Ascending aorta (tissue), 2 donors: Measurements from ENCODE around the gene MAN1B1. TPM values are rescaled to one million over a fixed set of nuclear protein-coding genes. Genes with fewer than 3 reads are reported as not detected.

Source experiments
- DNase-seq, 2 donors: peaks; one replicate each; pipeline ENCODE4 v3.0.0-alpha.2; 2019; ENCODE audit warnings: low spot score in 2 of 2
- H3K27ac ChIP-seq, 2 donors: fragments of 200-600 bp; sonication (generic); one replicate each; pipeline ENCODE4 v1.5.1; 2016 to 2017; ENCODE audit warnings: mild to moderate bottlenecking in 1 of 2
- H3K27me3 ChIP-seq: fragments of 200-600 bp; sonication (generic); one replicate; pipeline ENCODE4 v1.5.1; 2017
- H3K36me3 ChIP-seq, 2 donors: fragments of 200-600 bp; sonication (generic); one replicate each; pipeline ENCODE4 v1.5.1; 2016
- H3K4me1 ChIP-seq, 2 donors: fragments of 200-600 bp; sonication (generic); one replicate each; pipeline ENCODE4 v1.5.1; 2016 to 2017; ENCODE audit warnings: mild to moderate bottlenecking in 1 of 2
- H3K4me3 ChIP-seq, 2 donors: fragments of 200-600 bp; sonication (generic); one replicate each; pipeline ENCODE4 v1.5.1; 2016 to 2017; ENCODE audit warnings: mild to moderate bottlenecking in 1 of 2
- H3K9me3 ChIP-seq, 2 donors: fragments of 200-600 bp; sonication (generic); one replicate each; pipeline ENCODE4 v1.5.1; 2016
- intact Hi-C: fragments of 100-400 bp; cut with DNase I; formaldehyde crosslinking; loops from one replicate; pipeline ENCODE4 v1.15.1; 2023
- total RNA-seq: library from RNA; depleted of rRNA; stranded (reverse); fragments of >200 nt; gene quantifications from one replicate; pipeline ENCODE4 v1.1.0, GENCODE V29; 2016
- TF ChIP-seq, protein P1 (sequence below), 3 experiments: fragments of 200-600 bp in 2 of 3; fragments of 450-650 bp in 1 of 3; sonication (generic) in 2 of 3; IDR thresholded peaks; one replicate each; pipeline ENCODE4 v1.5.1; 2016 to 2019; ENCODE audit warnings: antibody characterized with exemption in 3 of 3, mild to moderate bottlenecking in 1 of 3, moderate library complexity in 1 of 3

MAN1B1 gene
- total RNA-seq, 1 donor from 2014 or later = 85.3 TPM

DNA sequence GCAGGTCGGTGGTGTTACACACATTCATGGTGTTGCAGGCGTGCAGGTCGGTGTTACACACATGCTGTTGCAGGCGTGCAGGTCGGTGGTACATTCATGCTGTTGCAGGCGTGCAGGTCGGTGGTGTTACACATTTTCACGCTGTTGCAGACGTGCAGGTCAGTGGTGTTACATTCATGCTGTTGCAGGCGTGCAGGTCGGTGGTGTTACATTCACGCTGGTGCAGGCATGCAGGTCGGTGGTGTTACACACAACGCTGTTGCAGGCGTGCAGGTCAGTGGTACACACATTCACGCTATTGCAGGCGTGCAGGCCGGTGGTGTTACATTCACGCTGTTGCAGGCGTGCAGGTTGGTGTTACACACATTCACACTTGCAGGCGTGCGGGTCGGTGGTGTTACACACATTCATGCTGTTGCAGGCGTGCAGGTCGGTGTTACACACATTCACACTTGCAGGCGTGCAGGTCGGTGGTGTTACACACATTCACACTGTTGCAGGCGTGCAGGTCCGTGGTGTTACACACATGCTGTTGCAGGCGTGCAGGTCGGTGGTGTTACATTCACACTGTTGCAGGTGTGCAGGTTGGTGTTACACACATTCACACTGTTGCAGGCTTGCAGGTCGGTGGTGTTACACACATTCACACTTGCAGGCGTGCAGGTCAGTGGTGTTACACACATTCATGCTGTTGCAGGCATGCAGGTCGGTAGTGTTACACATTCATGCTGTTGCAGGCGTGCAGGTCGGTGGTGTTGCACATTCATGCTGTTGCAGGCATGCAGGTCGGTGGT is 16.6 kb downstream of the MAN1B1 start:
- Histone ChIP-seq H3K4me3 (no peak overlapping the region), H3K9me3 (no peaks in the 10 kb centered on the region), H3K36me3 (peaks cover 84 to 95% of the 10 kb centered on the region in 2 donors), H3K4me1 (no peaks in the 10 kb centered on the region), H3K27ac (no peak overlapping the region), H3K27me3 (no peaks in the 10 kb centered on the region)
- no peak for DNase-seq
- TF ChIP-seq, protein P1, sequence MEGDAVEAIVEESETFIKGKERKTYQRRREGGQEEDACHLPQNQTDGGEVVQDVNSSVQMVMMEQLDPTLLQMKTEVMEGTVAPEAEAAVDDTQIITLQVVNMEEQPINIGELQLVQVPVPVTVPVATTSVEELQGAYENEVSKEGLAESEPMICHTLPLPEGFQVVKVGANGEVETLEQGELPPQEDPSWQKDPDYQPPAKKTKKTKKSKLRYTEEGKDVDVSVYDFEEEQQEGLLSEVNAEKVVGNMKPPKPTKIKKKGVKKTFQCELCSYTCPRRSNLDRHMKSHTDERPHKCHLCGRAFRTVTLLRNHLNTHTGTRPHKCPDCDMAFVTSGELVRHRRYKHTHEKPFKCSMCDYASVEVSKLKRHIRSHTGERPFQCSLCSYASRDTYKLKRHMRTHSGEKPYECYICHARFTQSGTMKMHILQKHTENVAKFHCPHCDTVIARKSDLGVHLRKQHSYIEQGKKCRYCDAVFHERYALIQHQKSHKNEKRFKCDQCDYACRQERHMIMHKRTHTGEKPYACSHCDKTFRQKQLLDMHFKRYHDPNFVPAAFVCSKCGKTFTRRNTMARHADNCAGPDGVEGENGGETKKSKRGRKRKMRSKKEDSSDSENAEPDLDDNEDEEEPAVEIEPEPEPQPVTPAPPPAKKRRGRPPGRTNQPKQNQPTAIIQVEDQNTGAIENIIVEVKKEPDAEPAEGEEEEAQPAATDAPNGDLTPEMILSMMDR (IDR thresholded peaks at IDR 0.05) = no peak
- intact Hi-C loops = no loop called here

DNA sequence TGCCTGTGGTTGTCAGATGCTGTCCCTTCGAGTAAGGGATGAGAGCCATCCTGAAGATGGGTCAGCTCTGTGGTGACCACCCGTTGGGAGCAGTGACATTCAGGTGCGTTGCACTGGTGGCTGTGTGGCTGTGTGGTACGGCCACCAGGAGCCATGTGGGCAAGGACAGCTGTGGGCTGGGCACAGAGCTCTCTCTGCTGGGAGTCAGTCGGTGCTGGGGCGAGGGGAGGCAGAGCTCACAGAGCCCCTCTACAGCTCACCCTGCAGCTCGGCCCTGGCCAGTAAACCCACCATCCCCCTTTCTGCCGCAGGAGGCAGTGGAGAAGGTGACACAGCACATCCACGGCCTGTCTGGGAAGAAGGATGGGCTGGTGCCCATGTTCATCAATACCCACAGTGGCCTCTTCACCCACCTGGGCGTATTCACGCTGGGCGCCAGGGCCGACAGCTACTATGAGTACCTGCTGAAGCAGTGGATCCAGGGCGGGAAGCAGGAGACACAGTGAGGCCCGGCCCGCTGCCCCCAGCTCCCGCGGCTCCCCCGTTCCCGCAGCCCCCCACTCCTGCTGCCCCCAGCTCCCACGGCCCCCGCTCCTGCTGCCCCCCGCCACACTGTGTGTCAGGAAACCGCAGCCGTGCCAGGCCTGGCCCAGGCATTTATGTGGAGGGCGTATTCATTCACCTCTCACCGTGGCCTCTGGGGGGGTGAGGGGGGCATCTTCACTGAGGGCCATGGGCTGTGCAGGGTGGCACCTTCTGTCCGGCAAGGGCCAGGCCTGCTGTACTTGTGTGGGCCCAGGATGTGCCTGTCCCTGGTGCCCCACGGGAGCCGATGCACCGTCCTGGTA is 19.3 kb downstream of the MAN1B1 start:
- TF ChIP-seq, protein P1 (IDR thresholded peaks at IDR 0.05) = no peak
- Histone ChIP-seq H3K27me3 (no peaks in the 10 kb centered on the region), H3K4me3 (no peak overlapping the region), H3K9me3 (no peaks in the 10 kb centered on the region), H3K36me3 (peaks cover 84 to 97% of the 10 kb centered on the region in 2 donors), H3K4me1 (no peaks in the 10 kb centered on the region), H3K27ac (no peak overlapping the region)
- DNase-seq = no peak
- intact Hi-C loops = no loop called here

DNA sequence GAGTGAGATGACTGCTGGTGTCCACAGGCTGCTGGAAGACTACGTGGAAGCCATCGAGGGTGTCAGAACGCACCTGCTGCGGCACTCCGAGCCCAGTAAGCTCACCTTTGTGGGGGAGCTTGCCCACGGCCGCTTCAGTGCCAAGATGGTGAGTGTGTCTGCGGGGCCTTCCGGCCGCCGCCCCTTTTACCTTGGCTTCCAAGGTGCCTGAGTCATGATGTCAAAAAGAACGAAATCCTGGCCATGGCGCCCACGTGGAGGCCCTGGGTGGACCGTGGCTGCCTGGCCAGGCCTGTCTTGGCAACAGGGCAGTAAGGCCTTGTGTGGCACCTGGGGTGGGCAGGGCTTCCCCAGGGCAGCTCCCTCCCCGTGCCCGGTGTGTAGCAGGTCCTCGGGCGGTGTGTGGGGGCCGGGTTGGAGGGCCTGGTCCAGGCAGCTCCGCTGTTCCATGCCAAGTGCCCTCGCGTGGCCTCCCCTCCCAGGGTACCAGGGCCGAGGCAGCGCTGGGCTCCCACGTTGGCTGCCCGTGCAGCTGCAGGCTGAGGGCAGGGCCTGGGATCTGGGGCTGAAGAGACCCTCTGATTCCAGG is 20.0 kb downstream of the MAN1B1 start:
- Histone ChIP-seq H3K36me3 (peaks cover 80 to 94% of the 10 kb centered on the region in 2 donors), H3K4me3 (no peak overlapping the region), H3K4me1 (no peaks in the 10 kb centered on the region), H3K27me3 (no peaks in the 10 kb centered on the region), H3K9me3 (no peaks in the 10 kb centered on the region), H3K27ac (no peak overlapping the region)
- no peak for DNase-seq
- TF ChIP-seq, protein P1 (IDR thresholded peaks at IDR 0.05) = no peak
- intact Hi-C loops = no loop called here

DNA sequence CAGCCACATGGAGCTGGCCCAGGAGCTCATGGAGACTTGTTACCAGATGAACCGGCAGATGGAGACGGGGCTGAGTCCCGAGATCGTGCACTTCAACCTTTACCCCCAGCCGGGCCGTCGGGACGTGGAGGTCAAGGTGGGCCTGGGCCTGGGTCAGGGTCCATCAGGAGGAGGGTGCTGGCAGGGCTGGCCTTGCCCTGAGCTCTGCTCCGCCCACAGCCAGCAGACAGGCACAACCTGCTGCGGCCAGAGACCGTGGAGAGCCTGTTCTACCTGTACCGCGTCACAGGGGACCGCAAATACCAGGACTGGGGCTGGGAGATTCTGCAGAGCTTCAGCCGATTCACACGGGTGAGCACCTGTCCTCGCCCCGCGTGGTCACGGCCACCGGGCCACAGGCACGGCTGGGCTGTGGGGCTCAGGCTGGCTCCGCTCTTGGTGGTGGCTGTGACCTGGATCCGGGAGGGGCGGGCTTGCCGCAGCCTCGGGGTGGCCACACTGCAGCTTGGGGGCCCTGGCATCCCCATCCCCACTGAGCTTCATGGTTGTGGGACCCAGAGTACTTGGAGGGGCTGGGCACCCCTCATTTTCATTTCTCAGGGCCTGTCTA is 20.6 kb downstream of the MAN1B1 start:
- TF ChIP-seq, protein P1 (IDR thresholded peaks at IDR 0.05) = no peak
- no peak overlapping the region for H3K4me3 ChIP-seq
- peaks cover 74 to 95% of the 10 kb centered on the region in 2 donors for H3K36me3 ChIP-seq
- H3K27ac ChIP-seq = no peak overlapping the region
- no peaks in the 10 kb centered on the region for H3K4me1 ChIP-seq
- H3K9me3 ChIP-seq = no peaks in the 10 kb centered on the region
- intact Hi-C loops = no loop called here
- H3K27me3 ChIP-seq = no peaks in the 10 kb centered on the region
- no peak for DNase-seq

DNA sequence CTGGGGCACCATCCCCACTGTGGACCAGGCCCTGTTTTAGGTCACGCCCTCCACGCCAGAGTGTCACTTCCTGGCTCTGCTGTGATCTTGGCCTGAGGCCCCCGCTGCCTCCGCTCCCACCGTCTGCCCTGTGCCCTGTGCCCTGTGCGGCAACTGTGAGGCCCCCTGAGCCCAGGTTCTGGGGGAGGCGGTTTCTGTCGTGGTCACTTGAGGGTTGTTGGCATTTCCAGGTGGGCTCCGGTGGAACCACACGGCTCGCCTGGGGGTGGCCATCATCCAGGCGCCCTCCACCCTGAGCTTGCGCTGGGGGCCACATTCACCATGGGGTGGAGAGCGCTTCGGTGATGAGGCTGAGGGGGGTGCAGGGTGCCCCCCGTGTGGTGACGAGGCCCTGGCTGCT is 21.2 kb downstream of the MAN1B1 start:
- Histone ChIP-seq H3K36me3 (peaks cover 68 to 94% of the 10 kb centered on the region in 2 donors), H3K27me3 (no peaks in the 10 kb centered on the region)
- intact Hi-C loops = no loop called here

More for the DNA sequence above, 21.2 kb downstream of the MAN1B1 start:
- Histone ChIP-seq H3K4me1 (no peaks in the 10 kb centered on the region), H3K4me3 (no peak overlapping the region), H3K27ac (no peak overlapping the region), H3K9me3 (no peaks in the 10 kb centered on the region)
- DNase-seq = no peak
- TF ChIP-seq, protein P1 (IDR thresholded peaks at IDR 0.05) = no peak
